Measurements from ENCODE around the gene KLK12. TPM values are rescaled to one million over a fixed set of nuclear protein-coding genes. Genes with fewer than 3 reads are reported as not detected.

The KLK12 gene
- total and polyA plus RNA-seq, 2 experiments from 2014 or later = not detected

DNA sequence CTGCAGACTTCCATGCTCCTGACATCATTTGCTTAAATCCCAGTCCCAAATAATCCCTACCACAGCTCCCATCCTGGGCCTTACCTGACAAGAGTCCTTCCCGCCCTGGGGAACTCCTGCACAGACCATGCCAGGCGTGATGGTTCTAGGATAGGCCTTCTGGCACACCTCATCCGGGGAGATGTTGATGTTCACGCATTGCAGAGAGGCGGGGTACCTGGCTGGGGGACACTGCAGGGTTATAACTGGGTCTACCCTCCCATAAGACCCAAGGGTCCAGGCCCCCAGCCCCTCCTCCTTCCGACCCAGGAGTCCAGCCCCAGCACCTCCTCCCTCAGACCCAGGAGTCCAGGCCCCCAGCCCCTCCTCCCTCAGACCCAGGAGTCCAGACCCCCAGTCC is 43.9 kb upstream of the KLK12 start:
- Histone ChIP-seq H3K9me3 (ENCODE audit: low read depth) (peaks cover 3% of the 10 kb centered on the region), H4K20me1 (ENCODE audit: insufficient read depth, poor library complexity, severe bottlenecking) (no peaks in the 10 kb centered on the region), H3K79me2 (no peaks in the 10 kb centered on the region), H3K27me3 (no peaks in the 10 kb centered on the region), H3K4me1 (ENCODE audit: insufficient read depth) (no peaks in the 10 kb centered on the region), H3K9me2 (replicated peaks; ENCODE audit: insufficient read depth) (no peaks in the 10 kb centered on the region), H3K4me3 (no peak overlapping the region), H3K36me3 (replicated peaks; ENCODE audit: insufficient read depth, low read depth) (no peaks in the 10 kb centered on the region), H3K4me2 (no peak overlapping the region), H2AFZ (no peak overlapping the region), H3K27ac (no peak overlapping the region)
- WGBS (ENCODE audit: low lambda C conversion rate, missing lambda C conversion rate) = 98% methylated on average over 5 of the region's 6 CpGs
- DNase-seq (ENCODE audit: low spot score) = no peak
- no peak for TF ChIP-seq EZH2phosphoT487 (IDR thresholded peaks at IDR 0.05; ENCODE audit: low read depth, severe bottlenecking, unreplicated experiment)
- TF ChIP-seq CTCF (IDR thresholded peaks at IDR 0.05; ENCODE audit: poor library complexity) = no peak
- no peak for TF ChIP-seq EZH2 (IDR thresholded peaks at IDR 0.05; ENCODE audit: borderline replicate concordance)

- no peak for DNase-seq (ENCODE audit: low spot score)
- no peaks in the 10 kb centered on the region for H4K20me1 ChIP-seq (ENCODE audit: insufficient read depth, poor library complexity, severe bottlenecking)
- H3K4me1 ChIP-seq (ENCODE audit: insufficient read depth) = no peaks in the 10 kb centered on the region
- no peaks in the 10 kb centered on the region for H3K79me2 ChIP-seq
- no peak overlapping the region for H3K4me2 ChIP-seq
- TF ChIP-seq EZH2phosphoT487 (IDR thresholded peaks at IDR 0.05; ENCODE audit: low read depth, severe bottlenecking, unreplicated experiment) (no peak), CTCF (IDR thresholded peaks at IDR 0.05; ENCODE audit: poor library complexity) (no peak), EZH2 (IDR thresholded peaks at IDR 0.05; ENCODE audit: borderline replicate concordance) (no peak)
- H3K9me3 ChIP-seq (ENCODE audit: low read depth) = peaks cover 6% of the 10 kb centered on the region
- H3K27me3 ChIP-seq = no peaks in the 10 kb centered on the region
- no peak overlapping the region for H2AFZ ChIP-seq
- H3K4me3 ChIP-seq = no peak overlapping the region
- WGBS (ENCODE audit: low lambda C conversion rate, missing lambda C conversion rate) = 87% methylated on average over 6 of the region's 6 CpGs
- no peak overlapping the region for H3K27ac ChIP-seq
- H3K36me3 ChIP-seq (replicated peaks; ENCODE audit: insufficient read depth, low read depth) = no peaks in the 10 kb centered on the region
- H3K9me2 ChIP-seq (replicated peaks; ENCODE audit: insufficient read depth) = no peaks in the 10 kb centered on the region
Measured at GRCh38 chr19:51078104-51078503, 43.3 kb upstream of the KLK12 start.

- H3K4me3 ChIP-seq = no peak overlapping the region
- no peak overlapping the region for H3K27ac ChIP-seq
- no peaks in the 10 kb centered on the region for H4K20me1 ChIP-seq (ENCODE audit: insufficient read depth, poor library complexity, severe bottlenecking)
- TF ChIP-seq EZH2phosphoT487 (IDR thresholded peaks at IDR 0.05; ENCODE audit: low read depth, severe bottlenecking, unreplicated experiment) (no peak), EZH2 (IDR thresholded peaks at IDR 0.05; ENCODE audit: borderline replicate concordance) (no peak), CTCF (IDR thresholded peaks at IDR 0.05; ENCODE audit: poor library complexity) (no peak)
- no peak overlapping the region for H3K4me2 ChIP-seq
- 81% methylated on average over 14 of the region's 14 CpGs for WGBS (ENCODE audit: low lambda C conversion rate, missing lambda C conversion rate)
- H3K36me3 ChIP-seq (replicated peaks; ENCODE audit: insufficient read depth, low read depth) = no peaks in the 10 kb centered on the region
- peaks cover 6% of the 10 kb centered on the region for H3K9me3 ChIP-seq (ENCODE audit: low read depth)
- H3K4me1 ChIP-seq (ENCODE audit: insufficient read depth) = no peaks in the 10 kb centered on the region
- H3K9me2 ChIP-seq (replicated peaks; ENCODE audit: insufficient read depth) = no peaks in the 10 kb centered on the region
- H3K27me3 ChIP-seq = no peaks in the 10 kb centered on the region
- DNase-seq (ENCODE audit: low spot score) = no peak
- H3K79me2 ChIP-seq = no peaks in the 10 kb centered on the region
- H2AFZ ChIP-seq = no peak overlapping the region
Measured at GRCh38 chr19:51076631-51077213, 41.9 kb upstream of the KLK12 start.

Measured in hepatocyte (in vitro differentiated cells).